Measurements from ENCODE around the gene VCL. TPM values are rescaled to one million over a fixed set of nuclear protein-coding genes. Genes with fewer than 3 reads are reported as not detected.

VCL gene
- total RNA-seq, 2 donors from 2014 or later = 24.4 to 31.6 TPM

DNA sequence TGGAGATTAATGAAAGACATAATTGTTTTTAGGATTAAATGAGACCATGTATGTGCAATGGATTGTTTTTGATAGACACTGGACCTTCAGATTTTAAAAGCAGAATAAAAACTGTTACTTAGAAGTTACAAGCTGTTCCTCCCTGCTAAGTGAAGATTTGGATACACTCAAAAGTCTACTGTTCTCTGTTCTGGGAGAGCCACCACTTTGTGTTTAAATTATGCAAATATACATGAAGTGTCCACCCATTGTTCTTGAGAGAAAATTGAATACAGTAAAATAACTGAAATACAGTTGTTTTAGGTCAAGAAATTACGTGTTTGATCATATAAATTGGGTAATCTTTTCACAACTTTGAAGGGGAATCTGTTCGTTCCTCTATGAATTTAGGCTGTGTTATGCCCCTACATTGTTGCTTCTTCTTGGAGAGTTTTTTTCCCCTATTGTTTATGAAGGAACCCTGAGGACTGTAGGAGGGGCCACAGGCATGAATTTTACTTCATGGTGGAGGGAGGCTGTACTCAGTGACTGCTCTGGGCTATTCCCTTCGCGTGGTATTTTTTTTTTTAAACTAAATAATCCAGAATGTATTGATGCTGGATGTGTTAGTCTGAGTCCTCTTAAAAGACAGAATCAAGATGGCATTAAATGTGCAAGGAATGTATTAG is 18.6 kb upstream of the VCL start:
- WGBS, 2 donors = 77 to 86% methylated on average over 4 of the region's 4 CpGs
- TF ChIP-seq POLR2A (IDR thresholded peaks at IDR 0.05) = no peak
- TF ChIP-seq CTCF (IDR thresholded peaks at IDR 0.05) = no peak
- Histone ChIP-seq H3K9me3 (no peaks in the 10 kb centered on the region), H3K27ac (peak overlapping the region in 1 of 4 donors; percentile 44), H3K27me3 (no peaks in the 10 kb centered on the region), H3K4me1 (peaks cover 11% of the 10 kb centered on the region), H3K36me3 (replicated peaks in 1 of 2; ENCODE audit: insufficient read depth in 1 of 2, low read depth in 2 of 2) (no peaks in the 10 kb centered on the region), H3K4me3 (no peak overlapping the region)
- ATAC-seq = no peak
- DNase-seq = no peak
- intact Hi-C loops (cut with DNase I) = no loop called here

- intact Hi-C loops (cut with DNase I) = no loop called here
- H3K27ac ChIP-seq = peak overlapping the region in 1 of 4 donors; percentile 44
- 72 to 76% methylated on average over 4 of the region's 4 CpGs for WGBS, 2 donors
- no peaks in the 10 kb centered on the region for H3K27me3 ChIP-seq
- no peak for TF ChIP-seq POLR2A (IDR thresholded peaks at IDR 0.05)
- no peak for TF ChIP-seq CTCF (IDR thresholded peaks at IDR 0.05)
- H3K36me3 ChIP-seq (replicated peaks in 1 of 2; ENCODE audit: insufficient read depth in 1 of 2, low read depth in 2 of 2) = no peaks in the 10 kb centered on the region
- DNase-seq (peak in 1 of 4 donors; percentile 39), ATAC-seq (no peak)
- no peaks in the 10 kb centered on the region for H3K9me3 ChIP-seq
- H3K4me3 ChIP-seq = no peak overlapping the region
- peaks cover 16% of the 10 kb centered on the region for H3K4me1 ChIP-seq
Measured at GRCh38 chr10:73979809-73980433, 18.0 kb upstream of the VCL start.

DNA sequence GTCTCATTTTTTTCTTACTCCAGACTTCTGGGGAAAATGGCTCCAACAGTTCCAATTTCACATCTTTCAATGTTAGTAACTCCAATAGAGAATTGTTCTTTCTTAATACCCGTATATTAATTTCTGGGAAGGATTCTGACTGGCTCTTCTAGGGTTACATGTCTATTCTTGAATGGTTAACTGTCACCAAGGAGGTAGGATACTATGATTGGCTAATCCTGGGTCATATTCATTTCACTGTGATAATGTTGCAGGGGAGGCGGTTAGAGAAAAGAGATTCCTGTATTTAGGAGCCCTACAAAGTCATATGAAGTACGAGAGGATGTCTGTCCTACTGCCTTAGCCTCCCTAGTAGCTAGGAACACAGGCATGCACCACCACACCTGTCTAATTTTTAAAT is 16.1 kb upstream of the VCL start:
- no peaks in the 10 kb centered on the region for H3K36me3 ChIP-seq (replicated peaks in 1 of 2; ENCODE audit: insufficient read depth in 1 of 2, low read depth in 2 of 2)
- TF ChIP-seq CTCF (IDR thresholded peaks at IDR 0.05) (no peak), POLR2A (IDR thresholded peaks at IDR 0.05) (no peak)
- no peak for DNase-seq
- intact Hi-C loops (cut with DNase I) = no loop called here
- no peaks in the 10 kb centered on the region for H3K9me3 ChIP-seq
- H3K4me1 ChIP-seq = peaks cover 11% of the 10 kb centered on the region
- H3K27ac ChIP-seq = peak overlapping the region in 1 of 4 donors; percentile 6
- no peak overlapping the region for H3K4me3 ChIP-seq
- H3K27me3 ChIP-seq = no peaks in the 10 kb centered on the region
- 80 to 97% methylated on average over 3 of the region's 3 CpGs for WGBS, 2 donors
- no peak for ATAC-seq

DNA sequence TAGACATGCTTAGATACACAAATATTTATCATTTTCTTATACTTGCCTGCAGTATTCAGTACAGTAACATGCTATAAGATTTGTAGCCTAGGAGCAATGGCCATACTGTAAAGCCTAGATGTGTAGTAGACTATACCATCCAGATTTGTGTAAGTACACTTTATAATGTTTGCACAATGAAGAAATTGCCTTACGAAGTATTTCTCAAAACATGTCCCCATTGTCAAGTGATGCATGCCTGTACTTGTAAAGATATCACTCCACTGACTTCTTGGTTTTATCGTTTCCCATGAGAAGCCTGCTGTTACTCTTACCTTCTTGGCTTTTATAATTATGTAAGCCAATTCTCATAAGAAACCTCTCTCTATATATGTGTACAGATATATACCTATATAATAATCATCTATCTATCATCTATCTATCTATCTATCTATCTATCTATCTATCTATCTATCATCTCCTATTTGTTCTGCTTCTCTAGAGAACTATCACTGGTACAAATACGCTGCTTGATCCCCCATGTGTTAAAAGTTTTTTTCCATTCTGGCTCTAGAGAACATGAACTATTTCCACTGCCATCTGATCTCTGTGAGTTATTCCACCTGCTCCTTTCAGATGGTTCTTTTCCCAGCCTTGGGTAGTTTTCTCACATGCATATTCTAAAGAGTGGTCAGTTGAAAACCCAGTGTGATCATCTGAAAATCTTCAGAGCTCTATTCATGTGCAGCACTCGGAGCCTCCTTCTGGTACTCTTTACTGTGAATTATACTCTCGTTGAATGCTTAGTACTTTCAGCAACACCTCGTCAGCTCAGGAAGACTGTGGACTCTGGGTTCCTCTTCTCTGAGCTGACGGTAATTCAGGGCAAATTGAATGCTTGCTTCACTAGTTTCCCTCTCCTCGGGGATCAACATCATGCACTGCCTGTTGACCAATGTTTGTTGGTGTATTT is 14.5 kb upstream of the VCL start:
- Histone ChIP-seq H3K9me3 (no peaks in the 10 kb centered on the region), H3K27me3 (no peaks in the 10 kb centered on the region), H3K4me3 (no peak overlapping the region), H3K36me3 (replicated peaks in 1 of 2; ENCODE audit: insufficient read depth in 1 of 2, low read depth in 2 of 2) (no peaks in the 10 kb centered on the region), H3K27ac (peak overlapping the region; percentile 55 to 83 (median 75)), H3K4me1 (peaks cover 10% of the 10 kb centered on the region)
- WGBS, 2 donors = 20 to 30% methylated on average over 8 of the region's 8 CpGs
- TF ChIP-seq CTCF (IDR thresholded peaks at IDR 0.05) (no peak), POLR2A (IDR thresholded peaks at IDR 0.05) (peak in 2 of 3 donors; percentile 62)
- intact Hi-C loops (cut with DNase I) = no loop called here
- DNase-seq = peak in 3 of 4 donors; percentile 20 to 54 (median 52)
- ATAC-seq = peak; percentile 87
